ENCODE results near the gene KRTAP13-3. TPM values are rescaled to one million over a fixed set of nuclear protein-coding genes. Genes with fewer than 3 reads are reported as not detected.

The KRTAP13-3 gene
- total RNA-seq, 1 experiment from 2014 or later: not detected

- DNase-seq (ENCODE audit: low read depth, low spot score) (no peak), ATAC-seq (no peak)
- no peaks in the 10 kb centered on the region for H3K36me3 ChIP-seq (ENCODE audit: control insufficient read depth, insufficient read depth, low read length)
- no TSS peak for BruUV-seq (replicated peaks)
- intact Hi-C loops (cut with micrococcal nuclease; ENCODE audit: unreplicated experiment): no loop called here
- in situ Hi-C loops (cut with HindIII; ENCODE audit: low pct_unique_long_range_greater_than_20kb, low sequenced_read_pairs): no loop called here
- POLR2A ChIA-PET: no interaction called here
- CTCF ChIA-PET: no interaction called here
- TF ChIP-seq POLR2AphosphoS5 (IDR thresholded peaks at IDR 0.05; ENCODE audit: low read depth, low read length): no peak
- no peak for TF ChIP-seq TCF7L2 (IDR thresholded peaks at IDR 0.05; ENCODE audit: low read depth, low read length)
- no peak for TF ChIP-seq SIN3A (IDR thresholded peaks at IDR 0.05; ENCODE audit: borderline replicate concordance, insufficient read depth, low read depth, low read length)
- no peak for TF ChIP-seq CTCF (IDR thresholded peaks at IDR 0.05)
- TF ChIP-seq, protein P1, sequence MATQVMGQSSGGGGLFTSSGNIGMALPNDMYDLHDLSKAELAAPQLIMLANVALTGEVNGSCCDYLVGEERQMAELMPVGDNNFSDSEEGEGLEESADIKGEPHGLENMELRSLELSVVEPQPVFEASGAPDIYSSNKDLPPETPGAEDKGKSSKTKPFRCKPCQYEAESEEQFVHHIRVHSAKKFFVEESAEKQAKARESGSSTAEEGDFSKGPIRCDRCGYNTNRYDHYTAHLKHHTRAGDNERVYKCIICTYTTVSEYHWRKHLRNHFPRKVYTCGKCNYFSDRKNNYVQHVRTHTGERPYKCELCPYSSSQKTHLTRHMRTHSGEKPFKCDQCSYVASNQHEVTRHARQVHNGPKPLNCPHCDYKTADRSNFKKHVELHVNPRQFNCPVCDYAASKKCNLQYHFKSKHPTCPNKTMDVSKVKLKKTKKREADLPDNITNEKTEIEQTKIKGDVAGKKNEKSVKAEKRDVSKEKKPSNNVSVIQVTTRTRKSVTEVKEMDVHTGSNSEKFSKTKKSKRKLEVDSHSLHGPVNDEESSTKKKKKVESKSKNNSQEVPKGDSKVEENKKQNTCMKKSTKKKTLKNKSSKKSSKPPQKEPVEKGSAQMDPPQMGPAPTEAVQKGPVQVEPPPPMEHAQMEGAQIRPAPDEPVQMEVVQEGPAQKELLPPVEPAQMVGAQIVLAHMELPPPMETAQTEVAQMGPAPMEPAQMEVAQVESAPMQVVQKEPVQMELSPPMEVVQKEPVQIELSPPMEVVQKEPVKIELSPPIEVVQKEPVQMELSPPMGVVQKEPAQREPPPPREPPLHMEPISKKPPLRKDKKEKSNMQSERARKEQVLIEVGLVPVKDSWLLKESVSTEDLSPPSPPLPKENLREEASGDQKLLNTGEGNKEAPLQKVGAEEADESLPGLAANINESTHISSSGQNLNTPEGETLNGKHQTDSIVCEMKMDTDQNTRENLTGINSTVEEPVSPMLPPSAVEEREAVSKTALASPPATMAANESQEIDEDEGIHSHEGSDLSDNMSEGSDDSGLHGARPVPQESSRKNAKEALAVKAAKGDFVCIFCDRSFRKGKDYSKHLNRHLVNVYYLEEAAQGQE (IDR thresholded peaks at IDR 0.05; ENCODE audit: insufficient read depth in 1 of 2, low read depth in 2 of 2, low read length in 1 of 2): no peak
- H3K27ac ChIP-seq (ENCODE audit: low read length): no peak overlapping the region
- H3K27me3 ChIP-seq (ENCODE audit: control insufficient read depth, insufficient read depth, low read length): no peaks in the 10 kb centered on the region
- no peaks in the 10 kb centered on the region for H3K4me1 ChIP-seq (ENCODE audit: control insufficient read depth, insufficient read depth, low read length)
- H3K4me3 ChIP-seq (ENCODE audit: low read depth in 2 of 2, low read length in 2 of 2): no peak overlapping the region
- H3K9me3 ChIP-seq (ENCODE audit: control insufficient read depth, insufficient read depth, low read depth, low read length): no peaks in the 10 kb centered on the region
Measured at GRCh38 chr21:30447056-30447455, 21.3 kb upstream of the KRTAP13-3 start.

GRCh38 chr21:30444204-30444603 lies 18.5 kb upstream of the KRTAP13-3 start:
- ATAC-seq (no peak), DNase-seq (ENCODE audit: low read depth, low spot score) (no peak)
- Histone ChIP-seq H3K27ac (ENCODE audit: low read length) (no peak overlapping the region), H3K4me3 (ENCODE audit: low read depth in 2 of 2, low read length in 2 of 2) (no peak overlapping the region), H3K27me3 (ENCODE audit: control insufficient read depth, insufficient read depth, low read length) (no peaks in the 10 kb centered on the region), H3K9me3 (ENCODE audit: control insufficient read depth, insufficient read depth, low read depth, low read length) (no peaks in the 10 kb centered on the region), H3K36me3 (ENCODE audit: control insufficient read depth, insufficient read depth, low read length) (no peaks in the 10 kb centered on the region), H3K4me1 (ENCODE audit: control insufficient read depth, insufficient read depth, low read length) (no peaks in the 10 kb centered on the region)
- ChIA-PET CTCF (no interaction called here), POLR2A (no interaction called here)
- intact Hi-C loops (cut with micrococcal nuclease; ENCODE audit: unreplicated experiment) (no loop called here), in situ Hi-C loops (cut with HindIII; ENCODE audit: low pct_unique_long_range_greater_than_20kb, low sequenced_read_pairs) (no loop called here)
- BruUV-seq (replicated peaks): no TSS peak
- TF ChIP-seq CTCF (IDR thresholded peaks at IDR 0.05): no peak
- TF ChIP-seq SIN3A (IDR thresholded peaks at IDR 0.05; ENCODE audit: borderline replicate concordance, insufficient read depth, low read depth, low read length): no peak
- TF ChIP-seq, protein P1 (IDR thresholded peaks at IDR 0.05; ENCODE audit: insufficient read depth in 1 of 2, low read depth in 2 of 2, low read length in 1 of 2): no peak
- no peak for TF ChIP-seq POLR2AphosphoS5 (IDR thresholded peaks at IDR 0.05; ENCODE audit: low read depth, low read length)
- TF ChIP-seq TCF7L2 (IDR thresholded peaks at IDR 0.05; ENCODE audit: low read depth, low read length): no peak
